Measurements from ENCODE around the gene SREK1.

- TF ChIP-seq ZEB2 (IDR thresholded peaks at IDR 0.05) (no peak), SIN3A (IDR thresholded peaks at IDR 0.05; ENCODE audit: borderline replicate concordance in 2 of 2, control insufficient read depth in 1 of 2, low read depth in 2 of 2, low read length in 2 of 2) (no peak)
These were observed 63.9 kb downstream of the SREK1 start for GRCh38 chr5:66207800-66208561.
